NB4 (cell line): ENCODE results near the gene TTR.

Experiments
- CTCF ChIP-seq: IDR thresholded peaks from one replicate; pipeline ENCODE4 v1.5.1; 2012; ENCODE audit warnings: low read depth, low read length
- MAX ChIP-seq: IDR thresholded peaks from 2 replicates; pipeline ENCODE4 v1.6.1; 2011; ENCODE audit warnings: low read depth, low read length
- POLR2A ChIP-seq: IDR thresholded peaks from 2 replicates; pipeline ENCODE4 v1.6.1; 2011; ENCODE audit warnings: mild to moderate bottlenecking; ENCODE audit not compliant: insufficient read length; ENCODE audit errors: extremely low read depth

GRCh38 chr18:31572368-31572767, 19.3 kb upstream of the TTR start:
- no peak for TF ChIP-seq CTCF
- TF ChIP-seq POLR2A, result no peak
- TF ChIP-seq MAX, result no peak
